Thyroid gland (tissue), 4 donors: ENCODE data around the gene VAMP4. TPM values are rescaled to one million over a fixed set of nuclear protein-coding genes. Genes with fewer than 3 reads are reported as not detected.

Experiments used
- DNase-seq, 2 donors: peaks; one replicate each; pipeline ENCODE4 v3.0.0-alpha.2; 2019
- H3K27ac ChIP-seq, 3 donors: fragments of 200-600 bp; sonication (generic); 1 replicate in 2 of 3; 2 replicates in 1 of 3; pipeline ENCODE4 v1.5.1; 2016 to 2019; ENCODE audit warnings: mild to moderate bottlenecking in 1 of 3, moderate library complexity in 1 of 3
- H3K27me3 ChIP-seq: fragments of 200-600 bp; sonication (generic); one replicate; pipeline ENCODE4 v1.5.1; 2019
- H3K36me3 ChIP-seq, 2 donors: fragments of 200-600 bp; sonication (generic); one replicate each; pipeline ENCODE4 v1.5.1; 2016 to 2019
- H3K4me1 ChIP-seq, 2 donors: fragments of 200-600 bp; sonication (generic); one replicate each; pipeline ENCODE4 v1.5.1; 2017 to 2019
- H3K4me3 ChIP-seq, 3 donors: fragments of 200-600 bp; sonication (generic); replicated peaks in 1 of 3; 1 replicate in 2 of 3; 2 replicates in 1 of 3; pipeline ENCODE4 v1.5.1; 2016; ENCODE audit warnings: mild to moderate bottlenecking in 1 of 3
- H3K9me3 ChIP-seq: fragments of 200-600 bp; sonication (generic); one replicate; pipeline ENCODE4 v1.5.1; 2017
- CTCF ChIP-seq, 6 experiments: fragments of 200-600 bp in 3 of 6; fragments of 450-650 bp in 3 of 6; sonication (generic) in 3 of 6; IDR thresholded peaks; one replicate each; pipeline ENCODE4 v1.5.1; 2016 to 2019; ENCODE audit warnings: antibody characterized with exemption in 6 of 6, mild to moderate bottlenecking in 2 of 6, inconsistent platforms in 1 of 6, moderate library complexity in 1 of 6
- POLR2A ChIP-seq, 2 donors: fragments of 450-650 bp; IDR thresholded peaks; one replicate each; pipeline ENCODE4 v1.6.1; 2017; ENCODE audit warnings: antibody characterized with exemption in 2 of 2, mild to moderate bottlenecking in 2 of 2, moderate library complexity in 1 of 2
- WGBS, 2 donors: methylation state at CpG; one replicate each; pipeline ENCODE4 v1.1.5; 2017; 5-methylcytosine and 5-hydroxymethylcytosine counted together
- intact Hi-C: fragments of 100-400 bp; cut with DNase I; formaldehyde crosslinking; loops from one replicate; pipeline ENCODE4 v1.15.1; 2023
- total RNA-seq, 4 donors: library from RNA; depleted of rRNA; stranded (reverse); fragments of >200 nt; gene quantifications; one replicate each; pipeline ENCODE4 v1.2.3, GENCODE V29; 2016

VAMP4 gene
- total RNA-seq, 4 donors from 2014 or later, result 16.3 to 23.2 (median 17.8) TPM

- 88 to 91% methylated on average over 2 of the region's 2 CpGs for WGBS, 2 donors
- no peak overlapping the region for H3K27ac ChIP-seq
Observed at GRCh38 chr1:171676823-171677222, 65.0 kb downstream of the VAMP4 start.

GRCh38 chr1:171674431-171675405 lies 67.1 kb downstream of the VAMP4 start:
- peaks cover 0 to 7% of the 10 kb centered on the region in 2 donors for H3K4me1 ChIP-seq
- DNase-seq, result no peak

More at GRCh38 chr1:171676823-171677222, 65.0 kb downstream of the VAMP4 start:
- intact Hi-C loops, result no loop called here
- no peak for DNase-seq
- Histone ChIP-seq H3K9me3 (no peaks in the 10 kb centered on the region), H3K4me1 (peaks cover 0 to 7% of the 10 kb centered on the region in 2 donors), H3K36me3 (no peaks in the 10 kb centered on the region), H3K27me3 (no peaks in the 10 kb centered on the region), H3K4me3 (no peak overlapping the region)
- TF ChIP-seq POLR2A (IDR thresholded peaks at IDR 0.05), result no peak
- TF ChIP-seq CTCF (IDR thresholded peaks at IDR 0.05), result no peak

GRCh38 chr1:171670739-171671138 lies 71.1 kb downstream of the VAMP4 start:
- Histone ChIP-seq H3K36me3 (no peaks in the 10 kb centered on the region), H3K4me3 (no peak overlapping the region), H3K27ac (no peak overlapping the region), H3K27me3 (no peaks in the 10 kb centered on the region), H3K4me1 (peaks cover 0 to 7% of the 10 kb centered on the region in 2 donors), H3K9me3 (no peaks in the 10 kb centered on the region)
- 96 to 97% methylated on average over 26 to 28 of the region's 28 CpGs for WGBS, 2 donors
- TF ChIP-seq POLR2A (IDR thresholded peaks at IDR 0.05) (no peak), CTCF (IDR thresholded peaks at IDR 0.05) (no peak)
- intact Hi-C loops, result no loop called here
- no peak for DNase-seq

More at GRCh38 chr1:171674431-171675405, 67.1 kb downstream of the VAMP4 start:
- Histone ChIP-seq H3K4me3 (no peak overlapping the region), H3K27me3 (no peaks in the 10 kb centered on the region), H3K9me3 (no peaks in the 10 kb centered on the region), H3K36me3 (no peaks in the 10 kb centered on the region), H3K27ac (no peak overlapping the region)
- intact Hi-C loops, result no loop called here
- 74 to 76% methylated on average over 3 of the region's 3 CpGs for WGBS, 2 donors
- no peak for TF ChIP-seq POLR2A (IDR thresholded peaks at IDR 0.05)
- no peak for TF ChIP-seq CTCF (IDR thresholded peaks at IDR 0.05)

- Histone ChIP-seq H3K9me3 (no peaks in the 10 kb centered on the region), H3K27ac (no peak overlapping the region), H3K4me1 (no peaks in the 10 kb centered on the region), H3K36me3 (no peaks in the 10 kb centered on the region), H3K4me3 (no peak overlapping the region), H3K27me3 (no peaks in the 10 kb centered on the region)
- intact Hi-C loops, result no loop called here
- DNase-seq, result no peak
- 93 to 99% methylated on average over 5 of the region's 5 CpGs for WGBS, 2 donors
- no peak for TF ChIP-seq POLR2A (IDR thresholded peaks at IDR 0.05)
- no peak for TF ChIP-seq CTCF (IDR thresholded peaks at IDR 0.05)
Observed at GRCh38 chr1:171668372-171668771, 73.5 kb downstream of the VAMP4 start.
